ENCODE results near the gene RAB29. TPM values are rescaled to one million over a fixed set of nuclear protein-coding genes. Genes with fewer than 3 reads are reported as not detected.

Gene RAB29
- total RNA-seq, 1 donor from 2014 or later: 13.6 TPM

DNA sequence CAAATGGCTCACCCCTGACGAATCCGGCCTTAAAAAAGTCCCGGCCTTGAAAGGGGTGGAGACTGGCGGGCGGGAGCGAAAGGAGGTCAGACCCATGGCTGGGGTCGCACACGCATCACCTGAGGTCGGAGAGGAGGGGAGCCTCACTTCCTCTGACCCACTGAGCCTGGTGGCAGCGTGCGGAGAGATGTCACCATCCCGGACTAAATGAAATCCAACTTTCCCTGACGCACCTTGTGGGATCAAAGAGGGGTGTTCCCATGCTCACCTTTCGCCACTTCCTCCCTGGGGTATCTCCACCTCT is 38.4 kb upstream of the RAB29 start:
- Mint-ChIP-seq H3K4me3 (peak overlapping the region; percentile 96), H3K4me1 (ENCODE audit: unreplicated experiment) (peaks cover 38% of the 10 kb centered on the region), H3K9me3 (no peaks in the 10 kb centered on the region), H3K36me3 (peaks cover 12% of the 10 kb centered on the region), H3K27me3 (no peaks in the 10 kb centered on the region), H3K27ac (peak overlapping the region; percentile 85)
- TF ChIP-seq, protein P1, sequence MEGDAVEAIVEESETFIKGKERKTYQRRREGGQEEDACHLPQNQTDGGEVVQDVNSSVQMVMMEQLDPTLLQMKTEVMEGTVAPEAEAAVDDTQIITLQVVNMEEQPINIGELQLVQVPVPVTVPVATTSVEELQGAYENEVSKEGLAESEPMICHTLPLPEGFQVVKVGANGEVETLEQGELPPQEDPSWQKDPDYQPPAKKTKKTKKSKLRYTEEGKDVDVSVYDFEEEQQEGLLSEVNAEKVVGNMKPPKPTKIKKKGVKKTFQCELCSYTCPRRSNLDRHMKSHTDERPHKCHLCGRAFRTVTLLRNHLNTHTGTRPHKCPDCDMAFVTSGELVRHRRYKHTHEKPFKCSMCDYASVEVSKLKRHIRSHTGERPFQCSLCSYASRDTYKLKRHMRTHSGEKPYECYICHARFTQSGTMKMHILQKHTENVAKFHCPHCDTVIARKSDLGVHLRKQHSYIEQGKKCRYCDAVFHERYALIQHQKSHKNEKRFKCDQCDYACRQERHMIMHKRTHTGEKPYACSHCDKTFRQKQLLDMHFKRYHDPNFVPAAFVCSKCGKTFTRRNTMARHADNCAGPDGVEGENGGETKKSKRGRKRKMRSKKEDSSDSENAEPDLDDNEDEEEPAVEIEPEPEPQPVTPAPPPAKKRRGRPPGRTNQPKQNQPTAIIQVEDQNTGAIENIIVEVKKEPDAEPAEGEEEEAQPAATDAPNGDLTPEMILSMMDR (conservative IDR thresholded peaks at IDR 0.05): no peak
- no peak for DNase-seq (ENCODE audit: extremely low spot score, unreplicated experiment)

DNA sequence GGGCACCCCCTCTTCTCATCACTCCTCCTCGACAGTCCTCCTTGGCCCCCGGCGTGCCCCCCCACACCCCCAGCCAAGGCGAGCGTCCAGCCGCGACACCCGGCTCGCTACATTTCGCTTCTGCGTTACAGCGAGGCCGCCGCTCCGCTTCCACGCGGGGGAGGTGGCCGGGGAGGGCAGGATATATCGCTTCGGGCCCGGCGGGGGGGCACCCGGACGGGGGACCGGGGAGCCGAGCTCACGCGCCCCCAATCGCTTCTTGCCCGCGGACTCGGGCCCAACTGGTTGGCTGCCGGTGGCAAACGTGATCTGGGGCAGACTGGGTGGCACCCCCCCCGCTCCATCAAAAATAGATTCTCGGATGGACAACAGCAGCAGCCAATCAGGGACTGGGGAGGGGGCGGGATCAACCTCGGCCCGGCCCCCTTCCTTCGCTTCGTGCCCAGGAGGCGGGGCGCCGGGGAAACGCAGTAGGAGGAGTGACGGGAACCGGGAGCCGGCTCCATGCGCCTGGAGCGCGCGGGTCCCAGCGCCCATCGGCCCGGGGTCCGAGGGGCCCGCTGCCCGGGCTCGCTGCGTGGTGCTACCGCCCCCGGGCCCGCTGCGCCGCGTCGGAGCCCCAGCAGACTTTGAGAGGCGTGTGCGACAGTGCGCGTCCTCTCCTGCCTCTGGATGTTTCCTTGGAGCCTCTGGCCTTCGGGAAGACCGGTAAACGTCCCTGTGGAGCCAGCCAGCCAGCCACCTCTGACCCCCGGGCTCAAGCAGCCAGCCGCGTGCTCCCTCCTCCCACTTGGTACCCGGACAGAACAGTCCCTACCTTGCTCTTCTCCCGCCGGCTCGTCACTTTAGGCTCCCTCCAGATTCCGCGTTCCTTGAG is 37.8 kb upstream of the RAB29 start, which contains the start of gene SLC41A1:
SLC41A1 (minus strand) TSS at position 321 of the 877 bp plus-strand sequence. CDS start 2,757 bp downstream, outside the sequence.
- Mint-ChIP-seq H3K4me1 (ENCODE audit: unreplicated experiment) (peaks cover 44% of the 10 kb centered on the region), H3K4me3 (peak within 1 kb of the TSS; percentile 96), H3K36me3 (peaks cover 16% of the 10 kb centered on the region), H3K27me3 (no peaks in the 10 kb centered on the region), H3K27ac (peak within 1 kb of the TSS; percentile 85), H3K9me3 (no peaks in the 10 kb centered on the region)
- TF ChIP-seq, protein P1 (conservative IDR thresholded peaks at IDR 0.05): no peak
- DNase-seq (ENCODE audit: extremely low spot score, unreplicated experiment): peak; percentile 89

DNA sequence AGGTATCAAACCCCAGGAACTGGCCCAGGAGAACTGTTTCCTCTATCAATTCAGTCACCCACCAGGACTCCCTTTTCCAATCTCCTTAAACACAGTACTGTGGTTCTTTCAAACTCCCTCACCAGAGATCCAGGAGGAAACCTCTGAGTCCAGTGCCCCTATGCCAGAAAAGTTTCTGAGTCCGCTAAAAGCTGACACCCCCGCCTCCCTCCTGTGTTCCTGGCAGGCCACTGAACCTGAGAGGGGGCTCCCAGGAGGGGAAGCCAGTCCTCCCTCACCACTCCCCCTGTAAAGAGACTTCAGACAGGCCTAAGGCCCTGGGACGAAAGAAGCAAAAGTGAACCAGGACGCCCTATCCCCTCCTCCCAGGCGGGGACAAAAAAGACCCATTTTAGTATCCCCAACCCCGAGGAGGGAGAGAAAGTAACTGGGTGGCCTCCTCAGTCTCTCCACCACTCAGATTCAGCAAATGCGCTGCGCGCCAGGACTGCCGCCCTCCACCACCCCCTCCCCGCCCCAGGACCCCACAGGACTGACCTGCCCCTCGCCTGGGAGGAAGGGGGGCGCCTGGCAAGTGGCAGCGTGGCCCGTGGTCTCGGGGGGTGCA is 37.1 kb upstream of the RAB29 start:
- H3K27ac Mint-ChIP-seq: peak overlapping the region; percentile 64

DNA sequence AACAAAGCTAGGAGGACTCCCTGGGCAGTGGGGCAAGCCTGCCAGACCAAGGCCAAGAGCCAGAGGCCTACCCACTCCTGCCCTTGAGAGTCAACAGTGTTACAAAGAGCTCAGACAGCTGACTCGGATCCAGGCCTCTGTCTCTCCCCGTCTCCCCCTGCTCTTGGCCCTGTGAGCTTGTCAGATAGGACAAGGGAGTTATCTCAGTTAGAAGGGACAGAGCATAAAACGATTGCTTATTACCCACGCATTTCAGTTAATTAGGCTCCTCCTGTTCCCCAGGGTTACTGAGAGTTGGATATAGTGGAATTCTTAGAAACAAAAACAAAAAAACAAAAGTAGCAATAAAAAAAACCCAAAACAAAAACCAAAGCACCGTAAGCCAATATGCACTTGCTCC is 36.4 kb upstream of the RAB29 start:
- TF ChIP-seq, protein P1 (conservative IDR thresholded peaks at IDR 0.05): no peak
- peak overlapping the region; percentile 96 for H3K4me3 Mint-ChIP-seq
- H3K36me3 Mint-ChIP-seq: peaks cover 17% of the 10 kb centered on the region
- H3K4me1 Mint-ChIP-seq (ENCODE audit: unreplicated experiment): peaks cover 44% of the 10 kb centered on the region
- DNase-seq (ENCODE audit: extremely low spot score, unreplicated experiment): no peak
- no peaks in the 10 kb centered on the region for H3K27me3 Mint-ChIP-seq
- no peaks in the 10 kb centered on the region for H3K9me3 Mint-ChIP-seq
- peak overlapping the region; percentile 64 for H3K27ac Mint-ChIP-seq

More for the DNA sequence above, 37.1 kb upstream of the RAB29 start:
- no peaks in the 10 kb centered on the region for H3K9me3 Mint-ChIP-seq
- TF ChIP-seq, protein P1 (conservative IDR thresholded peaks at IDR 0.05): no peak
- H3K4me3 Mint-ChIP-seq: peak overlapping the region; percentile 96
- no peaks in the 10 kb centered on the region for H3K27me3 Mint-ChIP-seq
- DNase-seq (ENCODE audit: extremely low spot score, unreplicated experiment): no peak
- peaks cover 44% of the 10 kb centered on the region for H3K4me1 Mint-ChIP-seq (ENCODE audit: unreplicated experiment)
- peaks cover 17% of the 10 kb centered on the region for H3K36me3 Mint-ChIP-seq

DNA sequence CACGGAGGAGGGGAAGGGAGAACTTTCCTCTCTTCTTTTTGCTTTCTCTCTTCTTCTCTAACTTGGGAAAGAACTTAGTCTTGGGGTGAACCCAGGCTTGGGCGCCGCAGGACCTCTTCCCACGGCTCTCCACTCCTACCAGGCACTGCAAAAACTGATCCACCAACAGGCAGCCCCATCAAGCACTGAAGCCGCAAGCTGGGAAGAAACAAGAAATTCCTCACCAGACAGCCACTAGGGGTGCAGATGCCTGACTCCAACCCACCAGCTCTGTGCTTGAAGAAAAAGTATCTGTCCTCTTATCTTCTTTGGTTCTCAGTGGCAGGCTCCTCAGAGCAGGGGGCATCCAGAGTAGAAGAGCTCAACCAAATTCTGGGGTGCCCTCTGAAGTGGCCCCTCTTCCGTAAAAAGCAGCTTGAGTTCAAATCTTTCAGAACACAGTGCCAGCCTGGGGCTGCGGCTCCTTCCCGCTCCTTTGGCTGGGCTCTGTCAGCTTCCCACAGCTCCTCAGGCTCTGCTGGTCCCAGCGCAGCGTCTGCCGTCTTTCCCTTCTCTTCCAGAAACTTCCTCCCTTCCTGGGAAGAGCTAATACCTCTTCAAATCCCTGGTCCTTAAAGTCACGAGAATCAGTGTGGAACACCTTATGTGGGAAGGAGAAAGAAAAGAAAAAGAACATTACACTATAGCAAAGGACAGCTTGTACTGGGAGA is 35.3 kb upstream of the RAB29 start:
- Mint-ChIP-seq H3K9me3 (no peaks in the 10 kb centered on the region), H3K36me3 (peaks cover 17% of the 10 kb centered on the region), H3K4me3 (no peak overlapping the region), H3K27me3 (no peaks in the 10 kb centered on the region), H3K27ac (no peak overlapping the region), H3K4me1 (ENCODE audit: unreplicated experiment) (peaks cover 48% of the 10 kb centered on the region)
- DNase-seq (ENCODE audit: extremely low spot score, unreplicated experiment): no peak
- TF ChIP-seq, protein P1 (conservative IDR thresholded peaks at IDR 0.05): peak; percentile 62

Measured in type B pancreatic cell (in vitro differentiated cells).